Natural killer cell (primary cell): ENCODE data around the gene DISC1. TPM values are rescaled to one million over a fixed set of nuclear protein-coding genes. Genes with fewer than 3 reads are reported as not detected.
A peak's percentile ranks its signal among the peaks of the same experiment; 100 is the strongest.

Source experiments
- ATAC-seq, 3 donors: fragments of 150-1000 bp in 2 of 3; fragments of 200-7000 bp in 1 of 3; cut with Tn5 transposase; 1 replicate in 1 of 3; 2 replicates in 2 of 3; pipeline ENCODE4 v1.10.0; 2021; ENCODE audit warnings: mild to moderate bottlenecking in 2 of 3, moderate library complexity in 2 of 3
- DNase-seq, 2 donors: peaks; one replicate each; pipeline versions ENCODE4 v3.0.0 to v3.0.0-alpha.2; 2013 to 2021; ENCODE audit warnings: mixed read lengths in 1 of 2
- H3K27ac ChIP-seq: one replicate; pipeline ENCODE4 v1.5.1; 2013; ENCODE audit warnings: mild to moderate bottlenecking, low read length
- H3K27me3 ChIP-seq: one replicate; pipeline ENCODE4 v1.6.1; 2013; ENCODE audit warnings: low read length; ENCODE audit not compliant: control insufficient read depth, insufficient read depth
- H3K36me3 ChIP-seq: one replicate; pipeline ENCODE4 v1.6.1; 2013; ENCODE audit warnings: low read length; ENCODE audit not compliant: control insufficient read depth, insufficient read depth
- H3K4me1 ChIP-seq: one replicate; pipeline ENCODE4 v1.6.1; 2013; ENCODE audit warnings: low read length; ENCODE audit not compliant: control insufficient read depth, insufficient read depth
- H3K4me3 ChIP-seq: one replicate; pipeline ENCODE4 v1.5.1; 2013; ENCODE audit warnings: low read length
- H3K9me3 ChIP-seq: one replicate; pipeline ENCODE4 v1.6.1; 2013; ENCODE audit warnings: low read length; ENCODE audit not compliant: control insufficient read depth, insufficient read depth
- H3K27ac Mint-ChIP-seq, 2 donors: one replicate each; pipeline ENCODE4 v1.8.0; 2022; ENCODE audit warnings: mild to moderate bottlenecking in 2 of 2, mixed read lengths in 2 of 2, moderate library complexity in 1 of 2
- H3K27me3 Mint-ChIP-seq, 2 donors: one replicate each; pipeline ENCODE4 v1.8.0; 2022; ENCODE audit warnings: low read depth in 2 of 2, mixed read lengths in 2 of 2
- H3K36me3 Mint-ChIP-seq: one replicate; pipeline ENCODE4 v1.8.0; 2022; ENCODE audit warnings: mixed read lengths
- H3K4me1 Mint-ChIP-seq, 2 donors: one replicate each; pipeline ENCODE4 v1.8.0; 2022; ENCODE audit warnings: mixed read lengths in 2 of 2
- H3K4me3 Mint-ChIP-seq: one replicate; pipeline ENCODE4 v1.8.0; 2022; ENCODE audit warnings: mild to moderate bottlenecking, moderate library complexity, mixed read lengths
- H3K9me3 Mint-ChIP-seq, 2 donors: one replicate each; pipeline ENCODE4 v1.8.0; 2022; ENCODE audit warnings: mixed read lengths in 2 of 2
- CTCF ChIP-seq: fragments of 200-600 bp; IDR thresholded peaks from one replicate; pipeline ENCODE4 v1.8.0; 2022; ENCODE audit warnings: antibody characterized with exemption
- WGBS: methylation state at CpG from one replicate; pipeline ENCODE4 v1.1.7; 2013; ENCODE audit warnings: missing lambda C conversion rate; ENCODE audit not compliant: insufficient coverage; 5-methylcytosine and 5-hydroxymethylcytosine counted together
- intact Hi-C: fragments of 100-400 bp; cut with micrococcal nuclease; formaldehyde crosslinking; loops from one replicate; pipeline ENCODE4 v1.14.2; 2022
- total RNA-seq, 4 donors: library from RNA; stranded (reverse); fragments of 120-200 nt in 1 of 4; gene quantifications; one replicate each; pipeline versions ENCODE4 v1.2.3 to v1.2.4, GENCODE V29; 2013 to 2022

DISC1 gene
- total RNA-seq, 3 donors from 2014 or later (not counting 1 experiment from before 2014, with no cell fraction given) = 5.9 to 10.7 (median 9.7) TPM

GRCh38 chr1:231931846-231932454 is 305.4 kb downstream of the DISC1 start:
- Histone ChIP-seq H3K36me3 (no peaks in the 10 kb centered on the region), H3K27me3 (no peaks in the 10 kb centered on the region), H3K9me3 (peaks cover 9% of the 10 kb centered on the region), H3K4me3 (no peak overlapping the region), H3K27ac (no peak overlapping the region), H3K4me1 (peaks cover 4% of the 10 kb centered on the region)
- Mint-ChIP-seq H3K4me1 (peaks cover 8 to 9% of the 10 kb centered on the region in 2 donors), H3K4me3 (no peak overlapping the region), H3K9me3 (no peaks in the 10 kb centered on the region), H3K27me3 (no peaks in the 10 kb centered on the region), H3K36me3 (no peaks in the 10 kb centered on the region), H3K27ac (no peak overlapping the region)
- TF ChIP-seq CTCF = peak; percentile 75
- DNase-seq (peak; percentile 31 to 63), ATAC-seq (peak in 1 of 3 donors; percentile 67)
- WGBS = 66% methylated on average over 4 of the region's 4 CpGs
- intact Hi-C loops = loop anchor here (5.0 kb wide), 1 partner anchor 65 kb away; no protein-coding TSS in a partner anchor

- Histone ChIP-seq H3K27me3 (no peaks in the 10 kb centered on the region), H3K4me3 (no peak overlapping the region), H3K9me3 (peaks cover 9% of the 10 kb centered on the region), H3K27ac (no peak overlapping the region), H3K4me1 (peaks cover 4% of the 10 kb centered on the region), H3K36me3 (no peaks in the 10 kb centered on the region)
- H3K9me3 Mint-ChIP-seq = no peaks in the 10 kb centered on the region
- TF ChIP-seq CTCF = no peak
- WGBS = 89% methylated on average over 12 of the region's 15 CpGs
- peaks cover 8 to 9% of the 10 kb centered on the region in 2 donors for H3K4me1 Mint-ChIP-seq
- intact Hi-C loops = loop anchor here (5.0 kb wide), 1 partner anchor 67 kb away; no protein-coding TSS in a partner anchor
- DNase-seq = no peak
- ATAC-seq = no peak
- H3K27me3 Mint-ChIP-seq = no peaks in the 10 kb centered on the region
- no peaks in the 10 kb centered on the region for H3K36me3 Mint-ChIP-seq
- no peak overlapping the region for H3K27ac Mint-ChIP-seq
- no peak overlapping the region for H3K4me3 Mint-ChIP-seq
Observed at GRCh38 chr1:231933711-231934626, 307.4 kb downstream of the DISC1 start.

GRCh38 chr1:231934797-231935196 is 308.2 kb downstream of the DISC1 start:
- Mint-ChIP-seq H3K4me3 (no peak overlapping the region), H3K27ac (no peak overlapping the region), H3K9me3 (no peaks in the 10 kb centered on the region), H3K36me3 (no peaks in the 10 kb centered on the region), H3K27me3 (no peaks in the 10 kb centered on the region), H3K4me1 (peaks cover 7 to 8% of the 10 kb centered on the region in 2 donors)
- 92% methylated on average over 4 of the region's 5 CpGs for WGBS
- DNase-seq (no peak), ATAC-seq (no peak)
- Histone ChIP-seq H3K27ac (no peak overlapping the region), H3K4me3 (no peak overlapping the region), H3K9me3 (peaks cover 9% of the 10 kb centered on the region), H3K27me3 (no peaks in the 10 kb centered on the region), H3K36me3 (no peaks in the 10 kb centered on the region), H3K4me1 (peaks cover 4% of the 10 kb centered on the region)
- intact Hi-C loops = loop anchor here (5.0 kb wide), 1 partner anchor 67 kb away; no protein-coding TSS in a partner anchor
- no peak for TF ChIP-seq CTCF
